ENCODE measurements around the gene RTL9.

DNA sequence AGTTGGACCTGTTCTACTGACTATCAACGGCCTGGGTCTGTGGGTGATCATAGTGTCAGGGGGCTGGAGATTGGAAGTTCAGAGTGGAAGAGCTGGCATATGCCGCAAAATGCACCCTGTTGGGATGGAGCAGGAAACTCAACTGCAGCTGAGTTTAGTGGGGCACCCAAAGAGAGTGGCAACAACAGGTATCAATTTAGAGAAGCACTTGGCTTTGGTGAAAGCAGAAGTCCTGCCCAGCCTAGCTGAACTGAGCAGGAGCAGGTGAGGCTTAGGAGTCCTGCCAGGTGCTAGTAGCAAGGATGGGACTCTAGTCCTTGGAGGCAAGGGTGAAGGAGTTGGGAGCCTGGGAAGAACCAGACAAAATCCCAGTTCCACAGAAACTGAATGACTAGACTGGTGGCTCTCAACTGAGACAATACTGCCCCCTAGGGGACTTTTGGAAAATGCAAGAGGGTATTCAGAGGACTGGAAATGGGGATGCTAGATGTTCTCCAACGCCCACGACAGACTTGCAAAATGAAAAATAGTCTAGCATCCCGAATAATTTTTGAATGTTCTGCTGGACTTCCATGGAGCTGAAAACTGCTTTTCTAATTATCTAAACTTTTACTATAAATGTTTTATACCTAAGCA, 49.4 kb downstream of the RTL9 start:
- TF ChIP-seq, protein P1, sequence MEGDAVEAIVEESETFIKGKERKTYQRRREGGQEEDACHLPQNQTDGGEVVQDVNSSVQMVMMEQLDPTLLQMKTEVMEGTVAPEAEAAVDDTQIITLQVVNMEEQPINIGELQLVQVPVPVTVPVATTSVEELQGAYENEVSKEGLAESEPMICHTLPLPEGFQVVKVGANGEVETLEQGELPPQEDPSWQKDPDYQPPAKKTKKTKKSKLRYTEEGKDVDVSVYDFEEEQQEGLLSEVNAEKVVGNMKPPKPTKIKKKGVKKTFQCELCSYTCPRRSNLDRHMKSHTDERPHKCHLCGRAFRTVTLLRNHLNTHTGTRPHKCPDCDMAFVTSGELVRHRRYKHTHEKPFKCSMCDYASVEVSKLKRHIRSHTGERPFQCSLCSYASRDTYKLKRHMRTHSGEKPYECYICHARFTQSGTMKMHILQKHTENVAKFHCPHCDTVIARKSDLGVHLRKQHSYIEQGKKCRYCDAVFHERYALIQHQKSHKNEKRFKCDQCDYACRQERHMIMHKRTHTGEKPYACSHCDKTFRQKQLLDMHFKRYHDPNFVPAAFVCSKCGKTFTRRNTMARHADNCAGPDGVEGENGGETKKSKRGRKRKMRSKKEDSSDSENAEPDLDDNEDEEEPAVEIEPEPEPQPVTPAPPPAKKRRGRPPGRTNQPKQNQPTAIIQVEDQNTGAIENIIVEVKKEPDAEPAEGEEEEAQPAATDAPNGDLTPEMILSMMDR (IDR thresholded peaks at IDR 0.05): peak; percentile 46 to 66 (median 57)
- TF ChIP-seq POLR2A (IDR thresholded peaks at IDR 0.05): no peak
